DND-41 (cell line): ENCODE measurements around the gene CACNG3.

ENCODE experiments used
- ATAC-seq: fragments of 200-7000 bp; cut with Tn5 transposase; 3 replicates; pipeline ENCODE4 v1.9.1; 2021; ENCODE audit warnings: low read depth; ENCODE audit not compliant: insufficient read depth
- DNase-seq: peaks from one replicate; pipeline ENCODE4 v3.0.0-alpha.2; 2020
- H2AFZ ChIP-seq: 2 replicates; pipeline ENCODE4 v1.6.0; 2012; ENCODE audit warnings: low read depth, low read length
- H3K27ac ChIP-seq: 2 replicates; pipeline ENCODE4 v1.5.1; 2012; ENCODE audit warnings: low read length, inconsistent platforms
- H3K27me3 ChIP-seq: fragments of 200-600 bp; sonication (generic); 2 replicates; pipeline ENCODE4 v1.6.0; 2012; ENCODE audit warnings: low read length, mild to moderate bottlenecking, inconsistent platforms; ENCODE audit not compliant: insufficient read depth, poor library complexity
- H3K36me3 ChIP-seq: 2 replicates; pipeline ENCODE4 v1.5.1; 2012; ENCODE audit warnings: low read length, inconsistent platforms; ENCODE audit not compliant: insufficient read depth
- H3K4me1 ChIP-seq: 2 replicates; pipeline ENCODE4 v1.5.1; 2012; ENCODE audit warnings: mild to moderate bottlenecking, low read length; ENCODE audit not compliant: insufficient read depth
- H3K4me2 ChIP-seq: 2 replicates; pipeline ENCODE4 v1.6.0; 2012; ENCODE audit warnings: mild to moderate bottlenecking, moderate library complexity, low read length, inconsistent platforms; ENCODE audit not compliant: insufficient read depth
- H3K4me3 ChIP-seq, 2 experiments: fragments of 200-600 bp in 1 of 2; shearing (Covaris generic) in 1 of 2; 2 replicates each; pipeline ENCODE4 v1.5.1; 2012 to 2016; ENCODE audit warnings: inconsistent platforms in 2 of 2, low read length in 2 of 2, mild to moderate bottlenecking in 2 of 2, low read depth in 1 of 2, moderate library complexity in 1 of 2
- H3K79me2 ChIP-seq: 2 replicates; pipeline ENCODE4 v1.6.0; 2012; ENCODE audit warnings: low read length, inconsistent platforms; ENCODE audit not compliant: insufficient read depth
- H3K9ac ChIP-seq: 2 replicates; pipeline ENCODE4 v1.6.0; 2012; ENCODE audit warnings: low read depth, mild to moderate bottlenecking, inconsistent platforms, low read length, moderate library complexity
- H3K9me3 ChIP-seq: 2 replicates; pipeline ENCODE4 v1.5.1; 2012; ENCODE audit warnings: low read length, moderate library complexity, mild to moderate bottlenecking, inconsistent platforms; ENCODE audit not compliant: insufficient read depth, severe bottlenecking
- H4K20me1 ChIP-seq: 2 replicates; pipeline ENCODE4 v1.6.0; 2012; ENCODE audit warnings: low read length; ENCODE audit not compliant: insufficient read depth
- CTCF ChIP-seq: IDR thresholded peaks from 2 replicates; pipeline ENCODE4 v1.5.1; 2012; ENCODE audit warnings: borderline replicate concordance, low read length, moderate library complexity, mild to moderate bottlenecking; ENCODE audit not compliant: poor library complexity, severe bottlenecking; ENCODE audit errors: extremely low read depth
- EZH2 ChIP-seq: IDR thresholded peaks from 3 replicates; pipeline ENCODE4 v1.6.1; 2012; ENCODE audit warnings: borderline replicate concordance, low read depth, mild to moderate bottlenecking, moderate library complexity, low read length, inconsistent platforms; ENCODE audit not compliant: severe bottlenecking

The CACNG3 gene

GRCh38 chr16:24246911-24247607 lies 9.1 kb upstream of the CACNG3 start:
- H3K27me3 ChIP-seq: no peaks in the 10 kb centered on the region
- no peak overlapping the region for H3K4me3 ChIP-seq
- no peaks in the 10 kb centered on the region for H3K9me3 ChIP-seq
- ATAC-seq (no peak), DNase-seq (no peak)
- no peaks in the 10 kb centered on the region for H3K79me2 ChIP-seq
- no peak overlapping the region for H2AFZ ChIP-seq
- no peak overlapping the region for H3K9ac ChIP-seq
- H3K27ac ChIP-seq: no peak overlapping the region
- TF ChIP-seq CTCF (no peak), EZH2 (no peak)
- H3K4me1 ChIP-seq: peaks cover 16% of the 10 kb centered on the region
- H3K4me2 ChIP-seq: no peak overlapping the region
- H3K36me3 ChIP-seq: no peaks in the 10 kb centered on the region
- H4K20me1 ChIP-seq: no peaks in the 10 kb centered on the region

- H3K4me3 ChIP-seq: no peak overlapping the region
- no peaks in the 10 kb centered on the region for H3K9me3 ChIP-seq
- H3K9ac ChIP-seq: no peak overlapping the region
- no peaks in the 10 kb centered on the region for H3K36me3 ChIP-seq
- H3K4me2 ChIP-seq: no peak overlapping the region
- peaks cover 3% of the 10 kb centered on the region for H4K20me1 ChIP-seq
- TF ChIP-seq EZH2: no peak
- peak; percentile 83 for TF ChIP-seq CTCF
- no peak overlapping the region for H2AFZ ChIP-seq
- H3K27me3 ChIP-seq: no peaks in the 10 kb centered on the region
- DNase-seq (peak; percentile 33), ATAC-seq (peak; percentile 62; the same call in 2 of the 3 replicates)
- H3K79me2 ChIP-seq: no peaks in the 10 kb centered on the region
- H3K4me1 ChIP-seq: peaks cover 24% of the 10 kb centered on the region
- H3K27ac ChIP-seq: no peak overlapping the region
Measured at GRCh38 chr16:24253192-24253591, 2.9 kb upstream of the CACNG3 start.

GRCh38 chr16:24257958-24258357 lies 1.8 kb downstream of the CACNG3 start:
- Histone ChIP-seq H3K36me3 (no peaks in the 10 kb centered on the region), H3K9ac (no peak overlapping the region), H3K4me1 (no peaks in the 10 kb centered on the region), H3K27ac (no peak overlapping the region), H3K9me3 (no peaks in the 10 kb centered on the region), H3K4me3 (no peak overlapping the region), H3K27me3 (no peaks in the 10 kb centered on the region), H2AFZ (no peak overlapping the region), H4K20me1 (peaks cover 3% of the 10 kb centered on the region), H3K79me2 (no peaks in the 10 kb centered on the region), H3K4me2 (no peak overlapping the region)
- TF ChIP-seq CTCF (no peak), EZH2 (no peak)
- DNase-seq: no peak
- no peak for ATAC-seq
